ENCODE measurements around the gene SCAF4.
"Not testable (repeated sequence)": the region's sequence is repeated elsewhere in the genome, so short reads cannot be mapped to it uniquely, and the experiment has no call there.

DNA sequence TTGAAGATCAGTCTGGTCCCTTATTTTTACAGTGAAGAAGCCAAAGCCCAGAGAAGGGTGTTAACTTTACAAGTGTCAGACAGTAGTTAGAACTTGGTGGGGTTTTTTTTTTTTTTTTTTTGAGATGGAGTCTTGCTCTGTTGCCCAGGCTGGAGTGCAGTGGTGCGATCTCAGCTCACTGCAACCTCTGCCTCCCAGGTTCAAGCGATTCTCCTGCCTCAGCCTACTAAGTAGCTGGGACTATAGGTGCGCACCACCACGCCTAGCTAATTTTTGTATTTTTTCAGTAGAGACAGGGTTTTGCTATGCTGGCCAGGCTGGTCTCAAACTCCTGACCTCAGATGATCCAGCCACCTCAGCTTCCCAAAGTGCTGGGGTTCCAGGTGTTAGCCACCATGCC, 66.0 kb downstream of the SCAF4 start:
- TF ChIP-seq, protein P1, sequence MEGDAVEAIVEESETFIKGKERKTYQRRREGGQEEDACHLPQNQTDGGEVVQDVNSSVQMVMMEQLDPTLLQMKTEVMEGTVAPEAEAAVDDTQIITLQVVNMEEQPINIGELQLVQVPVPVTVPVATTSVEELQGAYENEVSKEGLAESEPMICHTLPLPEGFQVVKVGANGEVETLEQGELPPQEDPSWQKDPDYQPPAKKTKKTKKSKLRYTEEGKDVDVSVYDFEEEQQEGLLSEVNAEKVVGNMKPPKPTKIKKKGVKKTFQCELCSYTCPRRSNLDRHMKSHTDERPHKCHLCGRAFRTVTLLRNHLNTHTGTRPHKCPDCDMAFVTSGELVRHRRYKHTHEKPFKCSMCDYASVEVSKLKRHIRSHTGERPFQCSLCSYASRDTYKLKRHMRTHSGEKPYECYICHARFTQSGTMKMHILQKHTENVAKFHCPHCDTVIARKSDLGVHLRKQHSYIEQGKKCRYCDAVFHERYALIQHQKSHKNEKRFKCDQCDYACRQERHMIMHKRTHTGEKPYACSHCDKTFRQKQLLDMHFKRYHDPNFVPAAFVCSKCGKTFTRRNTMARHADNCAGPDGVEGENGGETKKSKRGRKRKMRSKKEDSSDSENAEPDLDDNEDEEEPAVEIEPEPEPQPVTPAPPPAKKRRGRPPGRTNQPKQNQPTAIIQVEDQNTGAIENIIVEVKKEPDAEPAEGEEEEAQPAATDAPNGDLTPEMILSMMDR (IDR thresholded peaks at IDR 0.05) = not testable (repeated sequence)
- TF ChIP-seq POLR2A (IDR thresholded peaks at IDR 0.05; ENCODE audit: low read depth) = not testable (repeated sequence)

All from esophagus muscularis mucosa (tissue), 3 donors.